Loucy (cell line): ENCODE measurements around the gene FFAR1.
"Not testable (repeated sequence)": the region's sequence is repeated elsewhere in the genome, so short reads cannot be mapped to it uniquely, and the experiment has no call there.

Experiments
- H2AFZ ChIP-seq: fragments of 200-600 bp; sonication (generic); 2 replicates; pipeline ENCODE4 v1.6.0; 2016; ENCODE audit warnings: antibody characterized with exemption, mild to moderate bottlenecking, low read length, moderate library complexity
- H3F3A ChIP-seq: fragments of 200-600 bp; 2 replicates; pipeline ENCODE4 v1.6.0; 2016; ENCODE audit warnings: antibody characterized with exemption, low read depth, mild to moderate bottlenecking
- H3K27me3 ChIP-seq: fragments of 200-600 bp; sonication (generic); 2 replicates; pipeline ENCODE4 v1.6.1; 2014; ENCODE audit warnings: low read length, mild to moderate bottlenecking; ENCODE audit not compliant: insufficient read depth, poor library complexity, severe bottlenecking
- H3K36me3 ChIP-seq: fragments of 200-600 bp; sonication (generic); 2 replicates; pipeline ENCODE4 v1.6.1; 2016; ENCODE audit warnings: low read length; ENCODE audit not compliant: insufficient read depth
- H3K4me1 ChIP-seq: fragments of 200-600 bp; sonication (generic); 2 replicates; pipeline ENCODE4 v1.5.1; 2014; ENCODE audit warnings: low read length, mild to moderate bottlenecking; ENCODE audit not compliant: insufficient read depth, poor library complexity, severe bottlenecking
- H3K4me2 ChIP-seq: fragments of 200-600 bp; sonication (generic); 2 replicates; pipeline ENCODE4 v1.6.0; 2014; ENCODE audit warnings: antibody characterized with exemption, low read length, low read depth, mild to moderate bottlenecking; ENCODE audit not compliant: poor library complexity, severe bottlenecking
- H3K4me3 ChIP-seq: fragments of 200-600 bp; sonication (generic); 2 replicates; pipeline ENCODE4 v1.5.1; 2014; ENCODE audit warnings: low read length, mild to moderate bottlenecking, mixed read lengths; ENCODE audit not compliant: poor library complexity, severe bottlenecking
- H3K79me2 ChIP-seq: fragments of 200-600 bp; sonication (generic); 2 replicates; pipeline ENCODE4 v1.6.1; 2014; ENCODE audit warnings: low read length; ENCODE audit not compliant: insufficient read depth
- H3K9ac ChIP-seq: fragments of 200-600 bp; sonication (generic); 2 replicates; pipeline ENCODE4 v1.6.0; 2014; ENCODE audit warnings: mild to moderate bottlenecking, low read depth, low read length, moderate library complexity; ENCODE audit not compliant: poor library complexity, severe bottlenecking
- H3K9me2 ChIP-seq: fragments of 200-600 bp; sonication (generic); replicated peaks from 2 replicates; pipeline ENCODE4 v1.6.1; 2016; ENCODE audit warnings: low read depth, low read length, mixed read lengths
- H3K9me3 ChIP-seq: fragments of 200-600 bp; sonication (generic); 2 replicates; pipeline ENCODE4 v1.6.1; 2014; ENCODE audit warnings: mild to moderate bottlenecking, antibody characterized with exemption, low read length, low read depth; ENCODE audit not compliant: insufficient read depth
- H4K20me1 ChIP-seq: fragments of 200-600 bp; sonication (generic); 2 replicates; pipeline ENCODE4 v1.6.0; 2014; ENCODE audit warnings: antibody characterized with exemption, low read length, mild to moderate bottlenecking; ENCODE audit not compliant: insufficient read depth, poor library complexity, severe bottlenecking
- EZH2phosphoT487 ChIP-seq: fragments of 200-600 bp; IDR thresholded peaks from 2 replicates; pipeline ENCODE4 v1.6.1; 2018; ENCODE audit warnings: antibody characterized with exemption, mild to moderate bottlenecking, moderate library complexity, borderline replicate concordance
- TF ChIP-seq, protein P1 (sequence below): fragments of 200-600 bp; sonication (generic); conservative IDR thresholded peaks from 2 replicates; pipeline ENCODE4 v1.5.1; 2014; ENCODE audit warnings: mild to moderate bottlenecking, antibody characterized with exemption, low read length

FFAR1 gene

DNA sequence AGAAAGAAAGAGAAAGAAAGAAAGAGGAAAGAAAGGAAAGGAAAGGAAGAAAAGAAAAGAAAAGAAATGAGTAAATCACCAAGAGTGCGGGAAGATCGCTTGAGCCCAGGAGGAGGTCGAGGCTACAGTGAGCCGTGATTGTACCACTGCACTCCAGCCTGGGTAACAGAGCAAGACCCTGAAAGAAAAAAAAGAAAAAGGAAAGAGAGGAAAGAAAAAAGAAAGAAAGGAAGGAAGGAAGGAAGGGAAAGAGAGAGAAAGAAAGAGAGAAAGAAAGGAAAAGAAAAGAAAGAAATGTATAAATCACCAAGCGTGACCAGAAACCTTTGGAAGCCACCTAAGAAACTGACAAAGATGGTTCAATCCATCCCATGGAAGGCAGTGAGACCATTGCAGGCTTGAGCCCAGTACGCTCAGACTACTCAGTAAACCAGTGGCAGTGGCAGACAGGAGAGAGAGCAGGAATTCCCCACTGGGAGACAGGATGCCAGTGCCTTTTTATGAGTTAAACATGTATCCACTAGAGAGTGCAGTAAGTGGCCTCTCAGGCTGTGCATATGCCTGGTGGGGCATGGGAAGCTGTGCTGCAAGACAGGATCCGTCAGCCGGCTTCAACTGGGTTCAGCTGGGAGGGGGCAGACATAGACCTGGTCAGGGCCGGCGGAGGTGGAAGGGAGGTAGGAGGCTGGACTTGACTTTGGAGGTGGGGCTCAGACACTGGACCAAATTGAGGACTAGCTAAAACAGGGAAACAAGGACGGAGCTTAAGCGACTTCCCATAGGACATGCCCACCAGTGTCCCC is 28.0 kb downstream of the FFAR1 start:
- Histone ChIP-seq H3K9me2 (no peaks in the 10 kb centered on the region), H3K9ac (no peak overlapping the region), H2AFZ (no peak overlapping the region), H3K79me2 (no peaks in the 10 kb centered on the region), H3K4me2 (no peak overlapping the region), H3K4me3 (no peak overlapping the region), H4K20me1 (no peaks in the 10 kb centered on the region), H3K36me3 (no peaks in the 10 kb centered on the region), H3K9me3 (no peaks in the 10 kb centered on the region), H3F3A (no peaks in the 10 kb centered on the region), H3K27me3 (no peaks in the 10 kb centered on the region), H3K4me1 (peaks cover 12% of the 10 kb centered on the region)
- TF ChIP-seq EZH2phosphoT487, result no peak
- TF ChIP-seq, protein P1, sequence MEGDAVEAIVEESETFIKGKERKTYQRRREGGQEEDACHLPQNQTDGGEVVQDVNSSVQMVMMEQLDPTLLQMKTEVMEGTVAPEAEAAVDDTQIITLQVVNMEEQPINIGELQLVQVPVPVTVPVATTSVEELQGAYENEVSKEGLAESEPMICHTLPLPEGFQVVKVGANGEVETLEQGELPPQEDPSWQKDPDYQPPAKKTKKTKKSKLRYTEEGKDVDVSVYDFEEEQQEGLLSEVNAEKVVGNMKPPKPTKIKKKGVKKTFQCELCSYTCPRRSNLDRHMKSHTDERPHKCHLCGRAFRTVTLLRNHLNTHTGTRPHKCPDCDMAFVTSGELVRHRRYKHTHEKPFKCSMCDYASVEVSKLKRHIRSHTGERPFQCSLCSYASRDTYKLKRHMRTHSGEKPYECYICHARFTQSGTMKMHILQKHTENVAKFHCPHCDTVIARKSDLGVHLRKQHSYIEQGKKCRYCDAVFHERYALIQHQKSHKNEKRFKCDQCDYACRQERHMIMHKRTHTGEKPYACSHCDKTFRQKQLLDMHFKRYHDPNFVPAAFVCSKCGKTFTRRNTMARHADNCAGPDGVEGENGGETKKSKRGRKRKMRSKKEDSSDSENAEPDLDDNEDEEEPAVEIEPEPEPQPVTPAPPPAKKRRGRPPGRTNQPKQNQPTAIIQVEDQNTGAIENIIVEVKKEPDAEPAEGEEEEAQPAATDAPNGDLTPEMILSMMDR, result no peak

DNA sequence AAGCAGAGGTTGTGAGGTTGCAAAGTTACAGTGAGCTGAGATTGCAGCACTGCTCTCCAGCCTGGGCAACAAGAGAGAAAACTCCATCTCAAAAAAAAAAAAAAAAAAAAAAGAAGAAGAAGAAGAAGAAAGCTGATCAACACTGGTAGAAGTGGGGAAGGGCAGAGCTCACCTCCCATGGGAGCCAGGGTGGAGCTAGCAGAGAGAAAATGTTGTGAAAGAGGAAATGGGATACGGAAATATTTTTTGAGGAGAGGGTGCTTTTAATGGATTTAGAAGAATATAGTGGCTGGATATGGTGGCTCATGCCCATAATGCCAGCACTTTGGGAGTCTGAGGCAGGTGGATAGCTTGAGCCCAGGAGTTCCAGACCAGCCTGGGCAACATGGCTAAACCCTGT is 30.0 kb downstream of the FFAR1 start:
- no peak overlapping the region for H3K4me2 ChIP-seq
- no peaks in the 10 kb centered on the region for H3K9me2 ChIP-seq
- H3K9me3 ChIP-seq, result no peaks in the 10 kb centered on the region
- H3K4me1 ChIP-seq, result peaks cover 12% of the 10 kb centered on the region
- H3K4me3 ChIP-seq, result no peak overlapping the region
- H3K79me2 ChIP-seq, result no peaks in the 10 kb centered on the region
- no peaks in the 10 kb centered on the region for H3F3A ChIP-seq
- H4K20me1 ChIP-seq, result no peaks in the 10 kb centered on the region
- no peak overlapping the region for H3K9ac ChIP-seq
- H3K27me3 ChIP-seq, result no peaks in the 10 kb centered on the region
- TF ChIP-seq, protein P1, result no peak
- TF ChIP-seq EZH2phosphoT487, result no peak
- H2AFZ ChIP-seq, result no peak overlapping the region
- H3K36me3 ChIP-seq, result no peaks in the 10 kb centered on the region

DNA sequence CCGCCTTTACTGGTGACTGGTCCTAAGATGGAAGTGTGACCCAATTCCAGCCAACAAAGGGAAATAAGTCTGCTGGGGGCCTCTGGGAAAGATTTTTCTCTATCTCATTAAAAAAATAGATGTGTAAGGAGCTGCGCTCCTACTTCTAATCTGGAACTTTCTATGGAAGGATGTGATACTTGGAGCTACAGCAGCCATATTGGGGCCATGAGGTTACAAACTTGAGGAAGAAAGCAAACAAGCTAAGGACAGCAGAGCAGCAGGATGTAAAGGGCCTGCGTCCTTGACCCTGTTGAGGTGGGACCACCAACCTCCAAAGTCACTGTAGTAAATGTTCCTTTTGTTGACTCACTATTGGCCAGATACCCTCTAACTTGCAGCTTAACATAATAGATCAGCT is 30.7 kb downstream of the FFAR1 start:
- H3F3A ChIP-seq, result no peaks in the 10 kb centered on the region
- TF ChIP-seq EZH2phosphoT487, result no peak
- TF ChIP-seq, protein P1, result no peak
- peaks cover 12% of the 10 kb centered on the region for H3K4me1 ChIP-seq
- no peak overlapping the region for H3K4me3 ChIP-seq
- no peak overlapping the region for H2AFZ ChIP-seq
- H3K9me3 ChIP-seq, result no peaks in the 10 kb centered on the region
- no peaks in the 10 kb centered on the region for H3K36me3 ChIP-seq
- no peaks in the 10 kb centered on the region for H3K79me2 ChIP-seq
- no peak overlapping the region for H3K9ac ChIP-seq
- H3K27me3 ChIP-seq, result no peaks in the 10 kb centered on the region
- no peaks in the 10 kb centered on the region for H4K20me1 ChIP-seq
- H3K9me2 ChIP-seq, result no peaks in the 10 kb centered on the region
- H3K4me2 ChIP-seq, result no peak overlapping the region

DNA sequence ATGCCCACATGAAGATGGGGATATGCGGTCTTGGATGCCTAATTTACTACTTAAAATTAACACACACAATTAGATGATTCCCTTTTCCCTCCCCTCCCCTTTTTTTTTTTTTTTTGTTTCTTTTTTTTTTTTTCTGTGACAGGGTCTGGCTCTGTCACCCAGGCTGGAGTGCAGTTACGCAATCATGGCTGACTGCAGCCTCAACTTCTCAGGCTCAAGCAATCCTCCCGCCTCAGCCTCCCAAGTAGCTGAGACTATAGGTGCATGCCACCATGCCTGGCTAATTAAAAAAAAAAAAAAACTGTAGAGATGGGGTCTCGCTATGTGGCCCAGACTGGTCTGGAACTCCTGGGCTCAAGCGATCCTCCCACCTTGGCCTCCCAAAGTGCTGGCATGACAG is 31.8 kb downstream of the FFAR1 start:
- peaks cover 10% of the 10 kb centered on the region for H3K4me1 ChIP-seq
- H3K4me2 ChIP-seq, H3K9me2 ChIP-seq, H3K36me3 ChIP-seq, H3K9me3 ChIP-seq, H3K27me3 ChIP-seq, H4K20me1 ChIP-seq, H3K79me2 ChIP-seq, H3F3A ChIP-seq, H3K4me3 ChIP-seq, H2AFZ ChIP-seq, H3K9ac ChIP-seq: not testable (repeated sequence)
